ENCODE results near the gene MAPK12.

Gene MAPK12

GRCh38 chr22:50252082-50253045 lies 9.1 kb downstream of the MAPK12 start:
- DNase-seq (ENCODE audit: low spot score): peak; percentile 82

DNA sequence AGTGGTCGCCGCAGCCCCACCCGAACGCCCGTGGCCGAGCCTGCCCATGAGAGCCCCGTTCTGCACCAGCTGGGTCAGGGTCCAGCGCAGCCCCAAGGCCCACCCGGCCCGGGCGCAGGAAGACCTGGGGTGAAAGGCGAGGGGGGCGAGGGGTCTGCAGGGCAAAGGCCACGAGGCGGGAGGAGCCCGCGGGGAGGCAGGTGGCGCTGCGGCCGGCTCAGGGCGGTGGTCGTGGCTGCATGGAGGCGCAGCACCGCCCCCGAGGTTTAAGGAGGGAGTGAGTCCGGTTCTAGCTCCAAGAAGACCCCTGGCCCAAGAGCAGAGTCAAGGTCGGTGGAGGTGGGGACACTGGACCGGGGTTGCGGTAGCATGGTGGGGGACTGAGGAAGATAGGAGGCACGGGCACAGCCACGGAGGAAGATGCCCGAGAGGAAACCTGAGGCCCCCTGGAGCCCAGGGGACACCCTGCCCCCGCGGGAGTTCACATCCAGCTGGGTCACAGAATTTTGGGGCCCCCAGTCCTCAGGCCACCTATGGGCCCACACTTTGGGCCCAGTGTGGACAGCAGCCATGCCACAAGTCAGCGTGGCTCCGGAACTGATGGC lies 9.9 kb downstream of the MAPK12 start:
- DNase-seq (ENCODE audit: low spot score): no peak

DNA sequence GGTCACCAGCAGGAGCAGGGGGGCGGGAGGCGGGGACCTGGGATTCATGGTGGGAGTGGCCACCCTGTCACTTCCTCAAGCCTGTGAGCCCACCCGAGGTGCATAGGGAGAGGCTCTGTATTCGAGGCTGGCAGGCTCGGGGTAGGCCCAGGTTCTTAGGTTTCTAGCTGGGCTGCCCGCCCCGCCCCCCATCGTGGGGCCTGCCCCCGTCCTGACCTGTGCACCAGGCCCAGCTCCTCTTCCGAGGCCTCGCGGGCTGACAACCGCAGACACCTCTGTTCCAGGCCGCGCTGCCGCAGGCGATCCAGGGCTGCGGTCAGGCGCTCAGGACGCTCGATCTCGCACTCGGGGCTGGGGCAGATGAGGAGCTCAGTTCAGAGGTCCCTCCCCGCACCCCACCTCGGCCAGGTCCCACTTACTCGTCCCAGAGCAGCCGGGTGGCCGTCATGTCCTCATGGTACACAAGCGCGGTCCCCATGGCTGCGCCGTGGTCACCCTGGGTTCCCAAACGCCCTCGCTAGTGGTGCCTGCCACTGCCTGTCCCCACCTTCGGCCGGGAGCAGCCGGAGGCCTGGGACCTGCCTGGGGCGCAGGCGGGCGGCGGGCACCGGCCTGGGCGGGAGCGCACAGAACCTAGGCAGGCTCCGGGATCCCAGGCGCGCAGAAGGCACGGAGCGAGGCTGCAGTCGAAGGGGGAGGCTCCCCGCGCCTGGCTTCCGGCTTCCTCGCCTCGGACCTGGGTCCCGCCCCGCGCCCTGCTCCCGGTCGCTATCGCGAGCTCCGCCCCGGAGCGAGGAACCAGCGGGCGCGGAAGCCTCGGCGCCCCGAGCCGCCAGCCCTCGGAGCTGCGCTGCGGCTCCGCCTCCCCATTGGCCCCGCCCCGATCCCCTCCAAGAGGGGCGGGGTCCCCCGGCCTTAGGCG lies 10.7 kb downstream of the MAPK12 start, which contains the start of gene HDAC10:
HDAC10 (minus strand) TSS at position 711 of the 922 bp plus-strand sequence; CDS start at position 478, 233 bp downstream.
- DNase-seq (ENCODE audit: low spot score): peak; percentile 95

- no peak for DNase-seq (ENCODE audit: low spot score)
These were observed 11.3 kb downstream of the MAPK12 start for GRCh38 chr22:50250249-50250554.

DNA sequence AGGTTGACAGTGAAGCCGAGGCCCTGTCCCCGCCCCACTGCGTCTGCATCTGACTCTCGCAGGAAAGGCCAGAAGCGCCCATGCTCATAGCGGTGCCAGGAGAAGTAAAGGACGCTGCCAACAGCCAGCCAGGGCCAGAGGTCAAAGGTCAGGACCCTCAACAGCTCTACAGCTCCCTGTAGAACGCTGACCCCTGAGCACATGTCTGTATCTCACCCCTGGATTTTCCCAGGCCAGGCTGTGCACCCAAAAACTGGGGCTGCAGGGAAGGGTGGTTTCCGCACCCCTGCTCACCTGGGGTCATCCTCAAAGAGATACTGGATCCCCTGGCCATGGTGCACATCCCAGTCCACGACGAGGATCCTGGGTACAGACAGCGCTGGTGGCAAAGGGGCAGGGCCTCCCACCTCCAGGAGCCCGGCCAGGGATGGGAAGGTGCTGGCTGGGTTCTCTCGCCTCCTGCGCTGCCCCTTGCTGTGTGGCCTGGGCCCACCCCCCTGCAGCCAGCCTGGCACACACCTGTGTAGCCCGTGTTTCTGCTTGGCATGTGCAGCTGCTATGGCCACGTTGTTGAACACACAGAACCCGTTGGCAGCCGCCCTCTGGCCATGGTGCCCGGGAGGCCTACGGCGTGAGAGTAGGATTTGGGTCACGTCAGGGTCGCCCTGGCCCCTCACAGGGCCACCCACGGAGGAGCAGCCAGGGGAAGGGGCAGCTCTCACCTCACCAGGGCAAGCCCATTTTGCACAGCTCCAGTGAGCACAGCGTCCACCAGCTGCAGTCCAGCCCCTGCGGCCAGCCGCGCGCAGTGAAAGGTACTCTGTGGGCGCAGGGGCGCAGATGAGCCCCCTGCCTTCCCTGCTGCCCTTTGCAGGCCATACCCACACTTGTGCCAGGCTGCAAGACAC lies 11.9 kb downstream of the MAPK12 start:
- no peak for DNase-seq (ENCODE audit: low spot score)

GRCh38 chr22:50248196-50249081 lies 13.0 kb downstream of the MAPK12 start:
- DNase-seq (ENCODE audit: low spot score): no peak

DNA sequence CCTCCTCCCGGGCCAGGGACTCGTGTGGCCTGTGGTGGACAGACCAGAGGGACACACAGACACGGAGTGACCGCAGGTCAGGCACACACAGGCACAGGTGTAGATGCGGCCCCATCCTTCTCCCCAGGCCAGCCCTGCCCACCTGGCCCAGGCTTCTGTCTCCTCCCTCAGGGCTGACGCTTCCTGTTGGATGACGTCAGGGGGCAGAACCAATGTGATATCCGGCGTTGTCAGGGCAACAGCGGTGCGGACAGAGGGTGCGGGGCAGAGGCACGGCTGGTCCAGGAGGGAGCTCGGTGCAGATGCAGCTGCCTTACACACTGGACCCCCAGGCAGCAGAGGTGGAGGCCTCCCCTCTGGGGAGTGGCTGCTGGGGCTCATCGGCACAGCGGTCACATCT lies 13.7 kb downstream of the MAPK12 start:
- DNase-seq (ENCODE audit: low spot score): no peak

DNA sequence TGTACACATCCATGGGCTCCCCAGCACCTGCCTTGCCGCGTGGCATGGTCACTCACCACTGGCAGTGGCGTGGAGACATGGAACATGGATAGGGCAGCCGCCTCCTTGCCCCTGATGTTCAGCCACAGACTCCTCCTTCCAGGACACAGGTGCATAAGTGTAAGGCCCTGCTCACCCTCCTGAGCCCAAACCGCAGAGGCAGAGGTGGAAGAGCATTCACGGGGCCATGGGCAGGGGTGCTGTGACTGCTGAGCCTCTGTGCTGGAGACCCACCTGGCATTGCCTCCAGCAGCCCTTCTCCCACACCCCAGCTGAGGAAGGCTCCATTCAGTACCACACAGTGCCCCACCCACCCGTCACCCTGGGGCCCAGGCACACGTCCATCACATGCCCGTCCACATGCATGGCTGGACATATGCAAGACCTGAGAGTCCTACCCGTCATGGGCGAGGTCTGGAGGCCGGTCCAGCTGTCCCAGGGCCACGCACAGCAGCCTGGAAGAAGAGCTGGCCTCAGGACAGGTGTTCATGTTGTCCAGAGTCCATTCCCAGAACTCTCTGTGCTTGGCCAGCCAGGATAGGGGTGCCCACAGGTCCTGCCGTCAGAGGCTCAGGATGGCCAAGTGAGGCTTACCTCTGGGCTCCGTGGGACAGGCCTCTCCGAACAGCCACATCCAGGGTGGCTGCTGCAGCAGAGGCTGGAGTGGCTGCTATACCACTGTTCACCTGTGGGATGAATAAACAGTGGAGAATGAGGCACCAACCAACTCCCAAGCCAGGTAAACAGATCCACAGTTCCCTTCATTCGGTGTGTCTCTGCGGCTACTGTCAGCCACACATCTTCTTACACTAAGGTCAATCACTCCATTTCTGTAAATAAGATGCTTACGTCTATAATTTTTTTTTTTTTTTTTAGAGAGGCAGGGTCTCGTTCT lies 15.0 kb downstream of the MAPK12 start:
- DNase-seq (ENCODE audit: low spot score): no peak

DNA sequence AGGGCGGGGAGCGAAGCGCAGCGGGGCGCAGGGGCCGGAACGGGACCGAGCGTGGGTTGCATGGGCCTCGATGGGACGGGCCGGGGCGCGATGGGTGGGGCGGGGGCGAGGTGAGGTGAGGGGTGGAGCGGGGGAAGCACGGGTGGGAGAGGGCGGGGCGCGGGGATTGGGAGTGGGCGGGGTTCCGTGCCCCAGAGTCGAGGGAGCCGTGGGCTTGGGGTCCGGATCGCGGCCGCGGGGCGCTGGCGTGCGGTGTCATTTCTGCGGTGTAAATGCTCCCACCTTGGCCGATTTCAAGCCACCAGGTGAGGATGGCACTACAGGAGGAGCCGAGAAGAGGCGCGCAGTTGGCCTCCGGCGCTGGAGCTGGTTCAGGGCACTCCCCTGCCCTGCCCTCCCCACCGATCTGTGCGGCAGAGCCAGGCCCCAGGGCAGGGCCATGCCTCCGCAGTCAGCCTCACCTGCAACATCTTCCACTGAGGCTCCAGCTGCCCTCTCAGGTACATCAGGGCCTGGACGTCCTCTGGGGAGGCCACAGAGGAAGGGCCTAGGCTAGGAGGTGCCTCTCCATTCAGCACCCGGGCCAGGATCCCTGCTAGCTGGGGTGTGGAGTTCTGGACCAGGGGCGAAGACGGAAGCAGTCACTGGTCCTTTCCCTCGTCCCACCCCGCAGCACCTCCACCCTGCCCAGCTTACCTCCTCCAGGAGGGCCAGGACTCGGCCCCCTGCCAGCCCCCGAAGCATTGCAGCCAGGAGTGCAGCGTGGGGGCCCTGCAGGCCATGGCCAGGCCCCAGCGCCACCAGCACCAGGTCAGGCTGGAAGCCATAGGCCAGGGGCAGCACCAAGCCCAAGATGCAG lies 16.0 kb downstream of the MAPK12 start:
- DNase-seq (ENCODE audit: low spot score): no peak

DNA sequence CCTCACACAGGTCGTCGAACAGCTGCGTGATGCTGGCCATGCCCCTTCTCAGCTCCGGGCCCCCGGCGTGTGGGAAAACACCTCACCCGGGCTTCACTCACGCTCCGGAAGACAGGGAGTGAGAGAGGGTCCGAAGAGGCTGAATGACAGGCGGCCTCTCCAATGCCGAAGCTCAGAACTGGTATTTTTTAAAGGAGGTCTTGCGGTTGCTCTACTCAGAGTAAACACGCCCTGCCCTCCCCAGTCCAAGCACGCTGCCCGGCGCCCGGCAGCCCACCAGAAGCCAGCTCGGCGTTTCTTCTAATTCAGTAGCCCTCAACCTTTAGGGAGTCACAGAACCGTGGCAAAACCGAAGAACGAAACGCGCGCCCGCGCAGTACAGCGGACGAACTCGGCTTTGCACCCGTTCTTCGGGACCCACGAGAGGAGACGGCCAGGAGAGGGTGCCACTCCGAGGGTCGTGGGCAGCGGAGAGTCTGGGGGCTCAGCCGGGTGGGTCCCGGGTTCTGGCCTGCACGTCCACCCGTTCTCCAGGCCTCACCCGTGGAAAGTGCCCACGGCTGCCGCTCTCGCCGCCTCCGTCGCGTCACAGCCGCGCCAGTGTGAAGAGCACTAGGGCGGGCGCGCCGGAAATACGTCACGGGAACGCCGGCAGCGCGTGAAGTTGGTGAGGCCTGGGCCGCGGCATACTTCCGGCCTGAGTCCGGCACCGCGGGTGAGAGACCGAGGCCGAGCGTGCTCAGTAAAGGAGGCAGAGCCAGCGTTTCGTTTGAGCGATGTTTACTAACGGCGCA lies 16.9 kb downstream of the MAPK12 start, which contains the start of gene TUBGCP6:
TUBGCP6 (minus strand) TSS at position 604 of the 794 bp plus-strand sequence; CDS start at position 40, 564 bp downstream.
- peak; percentile 96 for DNase-seq (ENCODE audit: low spot score)

DNA sequence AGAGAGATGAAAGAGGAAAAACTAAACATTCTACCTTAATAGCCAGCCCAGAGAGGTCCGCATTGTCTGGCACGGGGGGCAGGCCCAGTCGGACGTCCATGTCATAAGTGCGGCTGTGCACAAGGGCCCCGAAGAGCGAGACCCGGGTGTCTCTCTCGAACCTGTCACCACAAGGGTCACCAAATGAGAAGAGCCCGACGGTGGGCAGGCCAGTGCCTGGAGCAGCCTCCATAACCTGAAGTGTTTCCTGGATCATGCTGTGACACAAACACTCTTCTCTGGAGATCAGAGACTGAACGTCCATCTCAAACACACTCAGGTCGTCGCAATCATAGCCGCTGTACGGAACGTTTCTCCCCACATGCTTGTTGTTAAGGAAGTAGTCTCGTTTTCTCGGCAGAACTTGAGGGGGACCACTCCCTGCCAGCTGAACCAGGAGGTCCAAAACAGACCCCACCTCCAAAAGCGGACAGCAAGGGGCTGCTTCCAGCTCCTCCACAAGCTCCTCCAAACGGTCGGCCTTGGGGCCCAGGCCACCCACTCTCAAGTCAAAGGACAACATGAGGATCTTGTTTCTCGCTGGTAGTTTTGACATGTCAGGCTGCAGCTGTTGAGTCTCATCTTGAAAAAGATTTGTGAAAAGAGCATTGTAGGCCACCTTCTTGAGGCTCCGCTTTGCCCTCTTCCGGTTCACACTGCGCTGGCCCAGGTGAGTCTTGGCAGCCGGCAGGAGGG lies 17.6 kb downstream of the MAPK12 start:
- no peak for DNase-seq (ENCODE audit: low spot score)

DNA sequence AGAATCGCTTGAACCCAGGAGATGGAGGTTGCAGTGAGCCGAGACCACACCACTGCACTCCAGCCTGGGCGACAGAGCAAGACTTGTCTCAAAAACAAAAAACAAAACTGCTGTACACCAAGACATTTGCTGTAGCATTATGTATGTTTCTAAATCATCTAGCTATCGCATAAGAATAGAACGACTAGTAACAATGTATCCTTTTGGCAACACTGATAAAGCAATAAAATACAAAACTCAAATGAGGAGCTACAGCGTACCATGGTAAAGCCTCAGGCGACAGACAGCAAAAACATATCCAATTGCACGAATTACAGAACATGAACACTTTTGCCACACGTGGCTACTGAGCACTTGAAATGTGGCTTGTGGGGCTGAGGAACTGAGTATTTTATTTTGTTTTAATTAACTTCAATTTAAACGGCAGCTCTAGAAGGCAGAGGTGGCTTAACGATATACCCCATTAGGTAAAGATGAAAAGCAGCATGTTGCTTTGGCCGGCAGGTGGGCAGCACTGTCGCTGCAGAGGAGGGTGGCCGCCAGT lies 19.0 kb downstream of the MAPK12 start:
- DNase-seq (ENCODE audit: low spot score): no peak

- DNase-seq (ENCODE audit: low spot score): no peak
These were observed 22.7 kb downstream of the MAPK12 start for GRCh38 chr22:50238755-50239154.

DNA sequence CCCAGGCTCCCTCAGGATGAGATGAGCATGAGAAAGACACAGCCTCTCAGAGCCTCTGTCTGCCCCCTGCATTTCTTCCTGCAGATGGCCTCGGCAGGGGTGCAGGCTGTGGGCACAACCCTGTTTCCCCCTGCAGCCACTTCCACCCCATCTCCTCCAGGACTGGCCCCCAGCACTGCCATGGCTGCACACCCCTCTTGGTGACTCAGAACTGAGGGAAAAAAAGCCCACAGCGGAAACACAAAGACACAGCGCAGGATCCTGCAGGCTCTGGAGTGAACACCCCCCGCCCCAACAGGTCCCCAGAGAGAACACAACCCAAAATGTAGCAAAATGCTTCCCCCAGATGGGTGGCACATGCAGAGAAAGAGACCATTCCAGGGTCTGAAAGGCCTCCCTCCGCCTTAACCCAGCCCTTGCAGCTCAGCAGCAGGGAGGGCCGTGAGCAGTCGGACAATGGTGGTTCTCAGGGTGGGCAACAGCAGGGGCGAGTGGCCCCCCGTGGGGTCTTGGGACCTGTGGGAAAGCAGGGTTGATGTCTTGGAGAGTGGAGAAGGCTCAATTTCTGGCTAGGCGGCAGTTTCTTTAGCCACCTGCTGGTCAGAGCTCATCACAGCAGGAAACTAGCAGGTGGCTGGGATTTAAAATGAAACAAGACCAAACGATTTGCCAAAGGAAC lies 24.6 kb downstream of the MAPK12 start:
- DNase-seq (ENCODE audit: low spot score): no peak

DNA sequence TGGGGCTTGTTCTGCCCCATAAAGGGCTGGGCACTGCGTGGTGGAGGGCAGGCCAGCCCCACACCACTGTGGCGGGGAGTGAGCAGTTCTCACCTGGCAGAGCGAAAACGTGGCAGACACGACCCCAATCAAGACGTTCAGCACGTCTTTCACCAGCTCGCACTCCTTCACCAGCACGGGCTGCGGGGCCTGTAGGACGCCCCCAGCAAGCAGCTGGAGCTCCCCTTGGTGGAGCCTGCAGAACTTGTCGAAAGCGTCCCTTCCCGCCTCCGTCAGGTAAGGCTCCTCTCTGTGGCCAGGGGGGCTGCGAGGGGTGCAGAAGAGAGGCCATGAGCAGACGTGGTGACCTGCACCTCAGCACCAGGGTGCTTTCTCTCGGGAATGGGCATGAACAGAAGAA lies 28.3 kb downstream of the MAPK12 start:
- no peak for DNase-seq (ENCODE audit: low spot score)
